Measurements from ENCODE around the gene ZNF687.
"Not testable (repeated sequence)": the region's sequence is repeated elsewhere in the genome, so short reads cannot be mapped to it uniquely, and the experiment has no call there.

ZNF687 gene

DNA sequence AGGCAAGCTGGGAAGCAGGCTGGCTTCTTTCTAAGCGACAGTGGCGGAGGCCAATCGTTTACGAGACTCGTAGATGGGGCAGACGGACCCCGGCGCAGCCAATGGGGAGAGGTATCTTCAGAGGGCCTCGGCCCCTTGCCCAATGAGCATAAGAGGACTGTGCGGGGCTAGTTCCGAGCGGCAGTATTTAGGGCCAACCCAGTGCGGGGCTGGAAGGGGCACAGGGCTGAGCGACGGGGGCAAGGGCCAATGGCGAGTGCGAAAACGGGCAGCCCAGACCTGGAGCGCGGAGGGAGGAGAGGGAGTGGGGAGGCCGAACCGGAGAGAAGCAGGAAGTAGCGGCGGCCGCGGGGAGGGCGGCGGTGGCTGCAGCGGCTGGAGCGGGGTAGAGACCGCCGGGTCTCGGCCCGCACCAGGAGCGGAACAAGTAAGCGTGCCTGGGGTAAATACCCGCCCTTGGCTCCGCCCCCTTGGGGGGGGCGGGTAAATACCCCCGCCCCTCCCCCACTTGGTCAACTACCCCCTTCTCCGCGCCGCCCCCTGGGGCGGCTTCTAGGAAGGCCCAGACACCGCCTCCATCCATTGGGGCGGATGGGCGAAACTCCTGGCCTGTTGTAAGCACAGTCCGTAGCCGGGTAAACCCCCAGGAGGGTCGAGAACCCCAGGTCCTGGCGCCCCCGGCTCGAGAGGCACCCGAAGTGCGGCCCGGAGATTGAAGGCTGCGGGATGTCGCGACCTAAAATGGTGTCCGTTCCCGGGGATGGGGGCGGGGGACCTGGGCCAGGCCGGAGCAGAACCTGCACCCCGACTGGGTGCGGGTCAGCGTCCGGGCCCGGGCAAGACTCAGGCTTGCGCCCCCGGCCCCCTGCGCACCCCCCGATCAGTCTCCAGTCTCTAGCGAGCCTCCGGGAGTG, at the start of gene ZNF687:
TSS of gene ZNF687 (plus strand) at position 331 of the 914 bp plus-strand sequence. CDS start 3,993 bp downstream, outside the sequence.
- peak; percentile 98 for DNase-seq (ENCODE audit: low spot score)

GRCh38 chr1:151235235-151235634, 46.9 kb upstream of the ZNF687 start:
- DNase-seq (ENCODE audit: low spot score): no peak

DNA sequence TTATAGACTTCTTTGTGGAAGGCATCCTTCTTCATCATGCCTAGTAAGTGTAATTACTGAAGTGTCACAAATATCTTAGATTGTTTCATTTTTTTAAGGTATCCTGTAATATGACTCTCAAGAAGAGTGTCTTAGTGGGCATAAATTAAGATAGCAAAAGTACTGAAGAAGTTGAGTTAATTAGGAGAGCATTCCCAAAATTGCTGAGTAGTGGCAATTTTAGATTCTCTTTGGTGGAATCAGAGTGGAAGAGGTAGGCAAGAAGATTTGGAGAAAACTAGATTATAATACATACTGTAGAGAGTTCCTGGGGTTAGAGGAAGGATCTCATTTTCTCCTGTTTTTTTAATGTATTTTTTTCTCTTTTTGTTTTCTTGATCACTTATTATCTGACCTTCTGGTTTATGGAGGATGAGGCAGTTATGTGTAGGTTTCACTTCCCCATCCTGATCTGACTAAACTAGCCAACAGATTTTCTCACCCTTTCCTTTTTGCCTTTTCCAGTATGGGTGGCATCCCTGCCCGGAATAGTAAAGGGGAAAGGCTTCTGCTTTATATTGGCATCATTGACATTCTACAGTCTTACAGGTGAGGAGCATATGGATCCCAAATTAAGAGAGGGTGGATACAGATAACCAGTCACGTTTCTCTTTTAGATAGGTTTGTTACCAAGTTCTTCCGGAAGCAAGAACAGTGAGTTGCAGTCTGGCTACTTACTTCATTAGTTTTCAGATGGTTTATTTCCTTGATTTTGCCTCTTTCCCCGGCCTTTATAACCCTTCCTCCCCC, 44.2 kb upstream of the ZNF687 start:
- no peak for DNase-seq (ENCODE audit: low spot score)

- DNase-seq (ENCODE audit: low spot score): no peak
These were observed 43.7 kb upstream of the ZNF687 start for GRCh38 chr1:151238467-151238739.

DNA sequence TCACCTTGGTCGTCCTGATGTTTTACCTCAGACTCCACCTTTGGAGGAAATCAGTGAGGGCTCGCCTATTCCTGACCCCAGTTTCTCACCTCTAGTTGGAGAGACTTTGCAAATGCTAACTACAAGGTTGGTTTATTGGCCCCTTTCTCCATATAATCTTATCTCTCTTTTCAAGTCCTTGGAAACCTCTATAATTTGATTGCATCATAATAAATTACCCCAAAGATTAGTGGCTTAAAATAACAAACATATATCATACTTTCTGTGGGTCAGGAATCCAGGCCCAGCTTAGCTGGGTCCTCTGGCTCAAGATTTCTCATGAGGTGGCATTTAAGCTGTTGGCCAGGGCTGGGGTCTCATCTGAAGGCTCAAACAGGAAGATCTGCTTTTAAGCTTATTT, 39.7 kb upstream of the ZNF687 start:
- DNase-seq (ENCODE audit: low spot score): no peak

DNA sequence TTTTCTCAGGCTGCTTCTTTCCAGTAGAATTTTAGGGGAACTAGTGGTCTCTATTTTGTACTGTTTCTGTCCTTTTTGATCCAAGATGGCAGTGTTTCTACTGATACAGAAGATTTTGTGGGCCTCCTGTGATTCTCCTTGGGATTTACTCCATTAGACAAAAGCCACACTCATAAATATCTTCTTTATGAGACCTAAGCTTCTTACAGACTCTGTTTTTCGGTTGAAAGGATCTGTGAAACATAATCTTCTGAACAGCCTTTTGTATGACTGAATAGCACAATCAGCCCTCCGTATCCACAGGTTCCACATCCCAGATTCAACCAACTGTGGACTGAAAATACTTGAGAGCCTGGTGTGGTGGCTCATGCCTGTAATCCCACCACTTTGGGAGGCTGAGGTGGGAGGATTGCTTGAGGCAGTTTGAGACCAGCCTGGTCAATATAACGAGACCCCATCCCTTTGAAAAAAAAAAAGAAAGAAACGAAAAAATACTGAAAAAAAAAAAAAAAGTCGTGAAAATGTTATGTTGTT, 38.3 kb upstream of the ZNF687 start:
- no peak for DNase-seq (ENCODE audit: low spot score)

GRCh38 chr1:151246786-151247185, 35.3 kb upstream of the ZNF687 start:
- DNase-seq (ENCODE audit: low spot score): no peak

DNA sequence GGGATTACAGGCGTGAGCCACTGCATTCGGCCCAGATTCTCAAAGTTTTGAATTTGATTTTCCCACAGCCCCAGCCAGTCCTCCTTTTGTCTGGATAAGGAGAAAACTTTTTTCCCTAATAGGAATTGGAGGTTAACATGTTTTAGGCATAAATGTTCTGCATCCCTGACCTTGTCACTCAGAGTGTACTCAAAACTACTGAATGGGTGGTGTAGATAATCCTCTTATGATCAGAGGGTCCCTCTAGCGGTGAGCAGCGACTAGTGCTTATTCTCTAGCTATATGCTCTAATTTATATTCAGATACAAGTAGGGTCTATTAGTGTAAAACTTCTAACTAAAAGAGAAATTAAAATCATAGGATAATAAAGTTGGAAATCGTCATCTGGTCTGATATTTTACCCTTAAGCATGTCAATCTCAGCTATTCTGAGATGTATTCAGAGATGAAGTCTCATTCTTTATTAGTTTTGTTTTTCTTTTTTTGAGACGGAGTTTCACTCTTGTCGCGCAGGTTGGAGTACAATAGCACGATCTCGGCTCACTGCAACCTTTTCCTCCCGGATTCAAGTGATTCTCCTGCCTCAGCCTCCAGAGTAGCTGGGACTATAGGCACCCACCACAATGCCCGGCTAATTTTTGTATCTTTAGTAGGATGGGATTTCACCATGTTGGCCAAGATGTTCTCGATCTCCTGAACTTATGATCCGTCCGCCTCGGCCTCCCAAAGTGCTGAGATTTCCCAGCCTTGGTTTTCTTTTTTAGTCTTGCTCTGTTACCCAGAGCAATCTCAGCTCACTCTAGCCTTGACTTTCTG, 30.2 kb upstream of the ZNF687 start:
- DNase-seq (ENCODE audit: low spot score): peak; percentile 85

DNA sequence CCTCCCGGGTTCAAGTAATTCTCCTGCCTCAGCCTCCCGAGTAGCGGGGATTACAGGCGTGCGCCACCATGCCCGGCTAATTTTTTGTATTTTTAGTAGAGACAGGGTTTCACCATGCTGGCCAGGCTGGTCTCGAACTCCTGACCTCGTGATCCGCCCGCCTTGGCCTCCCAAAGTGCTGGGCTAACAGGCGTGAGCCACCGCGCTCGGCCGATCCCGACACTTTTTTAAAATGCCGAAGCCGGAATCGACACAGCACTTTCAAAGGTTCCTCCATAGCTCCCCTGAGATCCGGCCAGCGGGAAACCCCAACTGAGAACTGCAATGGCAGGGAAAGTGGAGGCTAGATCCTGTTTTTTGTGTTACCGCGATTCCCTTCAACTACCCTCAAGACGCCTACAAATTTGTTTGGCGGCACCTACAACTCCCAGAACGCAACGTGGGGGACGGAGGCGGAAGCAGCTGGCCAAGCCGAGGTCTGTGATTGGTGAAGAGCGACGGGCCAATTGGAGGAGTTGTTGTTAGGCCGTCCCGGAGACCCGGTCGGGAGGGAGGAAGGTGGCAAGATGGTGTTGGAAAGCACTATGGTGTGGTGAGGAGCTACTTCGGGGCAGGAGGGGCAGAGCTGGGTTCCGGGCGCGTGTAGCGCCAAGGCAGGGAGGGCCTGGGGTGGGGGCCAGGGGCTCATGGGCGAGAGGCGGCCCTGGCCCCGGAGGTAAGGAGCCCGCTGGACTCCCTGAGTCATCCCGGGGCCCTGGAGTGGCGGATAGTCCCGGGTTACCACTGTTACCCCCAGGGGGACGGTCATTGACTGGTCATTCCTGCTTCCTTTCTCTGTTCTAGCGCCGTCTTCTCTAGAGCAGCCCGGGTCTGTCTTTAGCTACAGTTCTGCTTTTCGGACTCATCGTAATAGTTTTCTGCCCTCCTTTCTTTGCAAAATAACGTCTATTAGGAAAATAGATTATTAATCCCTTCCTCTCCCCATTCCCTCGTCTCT, 27.6 kb upstream of the ZNF687 start, which contains the start of gene PSMD4:
TSS of gene PSMD4 (plus strand) at position 518 of the 997 bp plus-strand sequence. CDS start at position 567, 49 bp downstream.
- DNase-seq (ENCODE audit: low spot score): peak; percentile 95

GRCh38 chr1:151255381-151255780, 26.7 kb upstream of the ZNF687 start:
- no peak for DNase-seq (ENCODE audit: low spot score)

DNA sequence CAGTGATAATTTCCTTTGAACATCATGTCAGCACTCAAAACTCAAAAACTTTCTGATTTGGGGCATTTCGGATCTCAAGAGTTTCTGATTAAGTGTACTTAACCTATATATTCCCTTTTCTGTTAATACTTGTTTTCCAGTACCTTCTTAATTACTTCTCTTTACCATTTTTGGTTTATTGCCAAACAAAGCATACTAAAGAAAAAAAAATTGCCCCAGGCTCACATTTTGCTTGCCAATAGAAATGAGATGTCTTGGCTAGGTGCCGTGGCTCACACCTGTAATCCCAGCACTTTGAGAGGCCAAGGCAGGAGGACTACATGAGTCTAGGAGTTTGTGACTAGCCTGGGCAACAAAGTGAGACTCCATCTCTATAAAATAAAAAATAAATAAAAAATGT, 22.7 kb upstream of the ZNF687 start:
- DNase-seq (ENCODE audit: low spot score): no peak

- no peak for DNase-seq (ENCODE audit: low spot score)
These were observed 16.5 kb upstream of the ZNF687 start for GRCh38 chr1:151265446-151266236.

DNA sequence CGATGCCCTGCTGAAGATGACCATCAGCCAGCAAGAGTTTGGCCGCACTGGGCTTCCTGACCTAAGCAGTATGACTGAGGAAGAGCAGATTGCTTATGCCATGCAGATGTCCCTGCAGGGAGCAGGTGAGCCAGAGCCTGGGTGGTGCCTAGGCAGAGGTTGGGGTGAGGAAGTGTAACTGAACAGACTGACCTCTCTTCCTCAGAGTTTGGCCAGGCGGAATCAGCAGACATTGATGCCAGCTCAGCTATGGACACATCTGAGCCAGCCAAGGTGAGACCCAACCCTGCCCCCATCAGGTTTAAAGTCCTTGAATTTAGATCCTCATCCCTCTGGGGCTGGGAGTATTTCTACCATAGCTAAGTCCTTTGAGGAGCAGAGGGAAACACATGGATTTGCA, 15.8 kb upstream of the ZNF687 start:
- DNase-seq (ENCODE audit: low spot score): no peak

GRCh38 chr1:151266821-151267220, 15.3 kb upstream of the ZNF687 start:
- no peak for DNase-seq (ENCODE audit: low spot score)

DNA sequence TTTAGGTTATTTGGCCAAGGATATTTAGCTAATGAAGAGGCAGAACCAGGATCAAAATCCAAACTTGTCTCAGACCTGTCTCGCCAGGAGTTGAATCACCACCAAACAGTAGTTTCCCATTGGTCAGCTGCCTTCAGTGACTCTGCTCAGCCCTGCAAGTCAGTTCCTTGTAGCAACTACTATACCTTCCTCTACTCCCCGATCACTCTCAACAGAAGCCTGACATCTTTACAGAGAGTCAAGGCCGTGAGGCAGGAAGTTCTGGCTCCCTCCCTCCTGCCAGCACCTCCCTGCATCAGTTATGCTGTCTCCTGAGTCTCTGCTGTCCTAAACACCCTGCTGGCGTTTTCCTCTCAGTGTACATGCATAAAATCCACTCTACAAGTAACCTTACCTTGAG, 14.3 kb upstream of the ZNF687 start:
- DNase-seq (ENCODE audit: low spot score): no peak

DNA sequence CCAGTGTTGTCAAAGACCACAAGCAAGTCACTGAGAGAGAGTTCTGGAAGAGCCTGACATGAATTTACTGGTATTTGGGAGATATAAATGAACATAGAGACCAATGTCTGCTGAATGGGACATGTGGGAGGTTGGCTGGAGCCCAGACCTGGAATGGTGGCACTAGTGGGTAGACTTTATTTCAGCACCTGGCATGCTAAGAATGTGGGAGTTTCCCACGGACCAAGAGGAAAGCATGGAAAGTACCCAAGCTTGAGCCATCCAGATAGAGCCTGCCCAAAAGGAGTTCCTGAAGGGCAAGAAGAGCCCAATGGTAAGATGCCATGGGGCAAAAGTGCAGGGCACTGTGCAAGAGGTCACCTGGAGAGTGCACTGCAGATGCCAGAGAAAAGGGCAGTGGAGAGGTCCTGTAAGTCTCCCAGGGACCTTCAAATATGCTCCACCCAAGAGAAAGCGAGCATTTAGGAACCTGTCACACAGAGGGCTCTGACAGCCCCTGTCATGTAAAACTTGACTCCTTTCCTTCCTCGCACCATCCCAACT, 8.1 kb upstream of the ZNF687 start:
- DNase-seq (ENCODE audit: low spot score): no peak

- DNase-seq (ENCODE audit: low spot score): not testable (repeated sequence)
These were observed 6.8 kb upstream of the ZNF687 start for GRCh38 chr1:151275341-151275740.

DNA sequence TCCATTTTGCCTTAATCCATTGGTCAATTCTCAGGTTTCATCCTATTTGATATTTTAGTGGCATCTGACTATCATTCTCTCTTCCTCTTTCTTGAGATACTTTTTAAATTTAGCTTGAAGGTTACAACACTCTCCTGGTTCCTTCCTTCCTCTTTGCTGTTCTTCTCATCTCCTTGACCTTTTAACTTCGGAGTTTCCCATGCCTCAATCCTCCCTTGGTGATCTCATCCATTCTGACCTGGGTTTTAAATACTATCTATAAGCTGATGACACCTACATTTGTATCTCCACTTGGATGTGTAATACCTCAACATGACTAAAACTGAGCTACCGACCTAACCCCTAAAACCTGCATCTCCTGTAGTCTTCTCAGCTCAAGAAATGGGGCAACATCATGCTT, 4.8 kb upstream of the ZNF687 start:
- no peak for DNase-seq (ENCODE audit: low spot score)

DNA sequence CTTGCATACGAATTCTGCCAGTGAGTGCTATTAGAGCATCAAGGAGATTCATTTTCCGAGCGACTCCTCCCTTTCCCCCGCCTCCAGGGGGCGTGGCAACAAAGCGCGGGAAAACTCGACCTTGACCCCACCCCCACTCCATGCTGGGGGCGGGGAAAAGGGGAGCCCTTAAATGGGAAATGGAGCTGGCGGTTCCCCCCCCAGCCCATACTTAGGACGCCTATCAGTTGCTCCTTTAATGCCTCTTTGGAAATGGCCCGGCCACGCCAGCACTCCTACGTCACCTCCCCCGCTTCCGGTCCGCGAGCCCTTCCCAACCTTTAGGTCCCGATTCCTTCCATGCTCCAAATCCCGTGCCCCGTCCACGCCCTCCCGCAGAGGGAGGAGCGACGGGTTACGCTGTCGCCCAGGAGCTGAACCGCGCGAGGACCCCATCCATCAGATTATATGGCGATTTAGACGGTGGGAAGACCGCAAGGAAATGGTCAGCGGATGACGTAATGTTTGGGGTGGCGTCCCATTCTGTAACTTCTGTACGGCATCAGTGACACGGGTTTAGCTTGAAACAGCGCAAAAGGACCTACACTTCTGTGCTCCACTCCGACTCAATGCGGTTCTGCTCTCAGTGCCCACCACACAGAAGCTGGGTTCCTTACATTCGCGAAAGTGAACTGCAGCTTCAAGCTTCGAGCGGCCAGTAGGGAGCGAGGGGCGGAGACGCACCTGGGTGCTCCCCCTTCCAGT, 702 bp upstream of the ZNF687 start:
- peak; percentile 94 for DNase-seq (ENCODE audit: low spot score)

Measured in hematopoietic multipotent progenitor cell treated with erythropoietin and hydrocortisone succinate and interleukin-3 and kit ligand, for 15 days (in vitro differentiated cells).